Calu3 (cell line): ENCODE measurements around the gene LSP1. TPM values are rescaled to one million over a fixed set of nuclear protein-coding genes. Genes with fewer than 3 reads are reported as not detected.

Experiments used
- BruUV-seq: library from RNA; stranded (reverse); fragments of 400-500 nt; replicated peaks from 2 replicates; lab custom pipeline; 2021; lab: Mats Ljungman, UMichigan
- CTCF ChIA-PET: fragments of 300-600 bp; sonication (Branson Sonifier 250); formaldehyde crosslinking; loops from one replicate; lab custom pipeline; 2022; ENCODE audit warnings: antibody characterized with exemption; lab: Charles Lee
- DNase-seq: peaks from one replicate; pipeline ENCODE4 v3.0.0; 2022
- H3K27ac Mint-ChIP-seq: one replicate; pipeline ENCODE4 v1.8.0; 2022; ENCODE audit warnings: mixed read lengths; ENCODE audit not compliant: unreplicated experiment
- H3K27me3 Mint-ChIP-seq: one replicate; pipeline ENCODE4 v1.8.0; 2022; ENCODE audit warnings: mixed read lengths; ENCODE audit not compliant: unreplicated experiment
- H3K36me3 Mint-ChIP-seq: one replicate; pipeline ENCODE4 v1.8.0; 2022; ENCODE audit warnings: mild to moderate bottlenecking, moderate library complexity, mixed read lengths; ENCODE audit not compliant: insufficient read depth, unreplicated experiment
- H3K4me1 Mint-ChIP-seq: one replicate; pipeline ENCODE4 v1.8.0; 2022; ENCODE audit warnings: mild to moderate bottlenecking, low read depth, mixed read lengths; ENCODE audit not compliant: unreplicated experiment
- H3K4me3 Mint-ChIP-seq: one replicate; pipeline ENCODE4 v1.8.0; 2022; ENCODE audit warnings: mild to moderate bottlenecking, low read depth, moderate library complexity, mixed read lengths; ENCODE audit not compliant: unreplicated experiment
- H3K9me3 Mint-ChIP-seq: one replicate; pipeline ENCODE4 v1.8.0; 2022; ENCODE audit warnings: low read depth, mixed read lengths; ENCODE audit not compliant: unreplicated experiment
- CTCF ChIP-seq: fragments of 200-600 bp; IDR thresholded peaks from one replicate; pipeline ENCODE4 v1.8.0; 2022; ENCODE audit warnings: antibody characterized with exemption; ENCODE audit not compliant: unreplicated experiment
- intact Hi-C: fragments of 100-400 bp; cut with micrococcal nuclease; formaldehyde crosslinking; loops from one replicate; pipeline ENCODE4 v1.10.0; 2022; ENCODE audit not compliant: unreplicated experiment
- total RNA-seq: library from RNA; stranded (reverse); gene quantifications from 2 replicates; pipeline ENCODE4 v1.2.3, GENCODE V29; 2022

LSP1 gene
- total RNA-seq, 1 experiment from 2014 or later, result not detected

GRCh38 chr11:1856306-1857005 is 3.6 kb downstream of the LSP1 start:
- H3K4me3 Mint-ChIP-seq, result no peak overlapping the region
- H3K36me3 Mint-ChIP-seq, result no peaks in the 10 kb centered on the region
- no peaks in the 10 kb centered on the region for H3K4me1 Mint-ChIP-seq
- intact Hi-C loops, result no loop called here
- TF ChIP-seq CTCF, result no peak
- no TSS peak for BruUV-seq
- H3K27ac Mint-ChIP-seq, result no peak overlapping the region
- H3K9me3 Mint-ChIP-seq, result no peaks in the 10 kb centered on the region
- CTCF ChIA-PET, result interaction anchor here (0.6 kb wide), 1 partner anchor 17 kb away, joined by 3 read pairs; no protein-coding TSS in a partner anchor
- DNase-seq, result no peak
- H3K27me3 Mint-ChIP-seq, result peaks cover 15% of the 10 kb centered on the region

- no peak overlapping the region for H3K4me3 Mint-ChIP-seq
- TF ChIP-seq CTCF, result no peak
- DNase-seq, result no peak
- no peak overlapping the region for H3K27ac Mint-ChIP-seq
- intact Hi-C loops, result no loop called here
- no peaks in the 10 kb centered on the region for H3K36me3 Mint-ChIP-seq
- no peaks in the 10 kb centered on the region for H3K9me3 Mint-ChIP-seq
- BruUV-seq, result no TSS peak
- CTCF ChIA-PET, result no interaction called here
- no peaks in the 10 kb centered on the region for H3K4me1 Mint-ChIP-seq
- H3K27me3 Mint-ChIP-seq, result peaks cover 15% of the 10 kb centered on the region
These were observed 4.2 kb downstream of the LSP1 start for GRCh38 chr11:1857064-1857463.

- intact Hi-C loops, result no loop called here
- Mint-ChIP-seq H3K4me3 (no peak overlapping the region), H3K9me3 (no peaks in the 10 kb centered on the region), H3K27me3 (peaks cover 5% of the 10 kb centered on the region), H3K36me3 (no peaks in the 10 kb centered on the region), H3K27ac (no peak overlapping the region), H3K4me1 (peaks cover 5% of the 10 kb centered on the region)
- no peak for DNase-seq
- TF ChIP-seq CTCF, result no peak
- CTCF ChIA-PET, result no interaction called here
- no TSS peak for BruUV-seq
These were observed 5.3 kb downstream of the LSP1 start for GRCh38 chr11:1858154-1858553.

GRCh38 chr11:1858576-1858975 is 5.7 kb downstream of the LSP1 start:
- no TSS peak for BruUV-seq
- intact Hi-C loops, result no loop called here
- DNase-seq, result no peak
- TF ChIP-seq CTCF, result no peak
- Mint-ChIP-seq H3K27ac (no peak overlapping the region), H3K36me3 (no peaks in the 10 kb centered on the region), H3K4me1 (peaks cover 10% of the 10 kb centered on the region), H3K4me3 (no peak overlapping the region), H3K9me3 (no peaks in the 10 kb centered on the region), H3K27me3 (peaks cover under 1% of the 10 kb centered on the region)
- CTCF ChIA-PET, result no interaction called here
